HepG2 (cell line): Measurements from ENCODE around the gene MTOR. TPM values are rescaled to one million over a fixed set of nuclear protein-coding genes. Genes with fewer than 3 reads are reported as not detected.

Experiments
- BORCS8-MEF2B ChIP-seq: sonication (generic); formaldehyde crosslinking; IDR thresholded peaks from 2 replicates; pipeline ENCODE4 v1.8.0; 2022; ENCODE audit warnings: mild to moderate bottlenecking, missing genetic modification reagents
- CCDC6 ChIP-seq: sonication (generic); formaldehyde crosslinking; IDR thresholded peaks from 2 replicates; pipeline ENCODE4 v1.8.1; 2022; ENCODE audit warnings: mild to moderate bottlenecking, missing genetic modification reagents, moderate library complexity
- ESRRA ChIP-seq: sonication (generic); formaldehyde crosslinking; IDR thresholded peaks from 2 replicates; pipeline ENCODE4 v1.5.1; 2020; ENCODE audit warnings: mild to moderate bottlenecking, low read depth, missing genetic modification reagents
- GABPA ChIP-seq, 2 experiments: IDR thresholded peaks; 2 replicates each; pipeline ENCODE4 v1.6.1; 2011 to 2016; ENCODE audit warnings: low read depth in 2 of 2, low read length in 1 of 2, missing biosample characterization in 1 of 2, missing genetic modification characterization in 1 of 2
- GTF2F1 ChIP-seq: fragments of 150-350 bp; IDR thresholded peaks from 2 replicates; pipeline ENCODE4 v1.6.1; 2014; ENCODE audit warnings: low read length
- HIC2 ChIP-seq: sonication (generic); formaldehyde crosslinking; IDR thresholded peaks from 2 replicates; pipeline ENCODE4 v1.9.0; 2022; ENCODE audit warnings: low read depth, missing genetic modification reagents
- HNF4A ChIP-seq: sonication (generic); formaldehyde crosslinking; IDR thresholded peaks from 2 replicates; pipeline ENCODE4 v1.4.0; 2020; ENCODE audit warnings: missing genetic modification reagents
- KMT2A ChIP-seq: sonication (generic); formaldehyde crosslinking; IDR thresholded peaks from 2 replicates; pipeline ENCODE4 v1.4.0; 2020; ENCODE audit warnings: missing genetic modification reagents
- MEIS2 ChIP-seq: sonication (generic); formaldehyde crosslinking; IDR thresholded peaks from 2 replicates; pipeline ENCODE4 v1.9.0; 2021; ENCODE audit warnings: mild to moderate bottlenecking, missing genetic modification reagents
- RAD21 ChIP-seq: fragments of 450-650 bp; formaldehyde crosslinking; IDR thresholded peaks from 2 replicates; pipeline ENCODE4 v1.5.0; 2020; ENCODE audit warnings: mild to moderate bottlenecking
- SIX4 ChIP-seq: sonication (generic); formaldehyde crosslinking; IDR thresholded peaks from 2 replicates; pipeline ENCODE4 v1.4.0; 2020; ENCODE audit warnings: missing genetic modification reagents
- SPEN ChIP-seq: sonication (generic); formaldehyde crosslinking; IDR thresholded peaks from 2 replicates; pipeline ENCODE4 v1.5.1; 2020; ENCODE audit warnings: low read depth, mild to moderate bottlenecking, missing genetic modification reagents
- STAT6 ChIP-seq: sonication (generic); formaldehyde crosslinking; IDR thresholded peaks from 2 replicates; pipeline ENCODE4 v1.4.0; 2020; ENCODE audit warnings: missing genetic modification reagents, mild to moderate bottlenecking, borderline replicate concordance
- ZBTB20 ChIP-seq: sonication (generic); formaldehyde crosslinking; IDR thresholded peaks from 2 replicates; pipeline ENCODE4 v1.8.1; 2023; ENCODE audit warnings: missing genetic modification reagents, low read depth, mild to moderate bottlenecking, borderline replicate concordance
- ZNF10 ChIP-seq: sonication (generic); formaldehyde crosslinking; IDR thresholded peaks from 2 replicates; pipeline ENCODE4 v1.4.0; 2020; ENCODE audit warnings: mild to moderate bottlenecking, low read depth, missing genetic modification reagents, borderline replicate concordance
- ZNF225 ChIP-seq: sonication (generic); formaldehyde crosslinking; IDR thresholded peaks from 2 replicates; pipeline ENCODE4 v1.4.0; 2020; ENCODE audit warnings: mild to moderate bottlenecking, missing genetic modification reagents
- ZNF501 ChIP-seq: sonication (generic); formaldehyde crosslinking; IDR thresholded peaks from 2 replicates; pipeline ENCODE4 v1.5.1; 2020; ENCODE audit warnings: mild to moderate bottlenecking, moderate library complexity, missing genetic modification reagents
- ZNF546 ChIP-seq: sonication (generic); formaldehyde crosslinking; conservative IDR thresholded peaks from 2 replicates; pipeline ENCODE4 v1.8.1; 2023; ENCODE audit warnings: mild to moderate bottlenecking, missing genetic modification reagents
- ZNF570 ChIP-seq: sonication (generic); formaldehyde crosslinking; IDR thresholded peaks from 2 replicates; pipeline ENCODE4 v1.4.0; 2020; ENCODE audit warnings: mild to moderate bottlenecking, missing genetic modification reagents, borderline replicate concordance
- ZNF776 ChIP-seq: sonication (generic); formaldehyde crosslinking; IDR thresholded peaks from 2 replicates; pipeline ENCODE4 v1.4.0; 2020; ENCODE audit warnings: mild to moderate bottlenecking, missing genetic modification reagents
- polyA plus RNA-seq, 8 experiments: library from polyadenylated mRNA; depleted of rRNA in 3 of 8; stranded (reverse) in 7 of 8; unstranded in 1 of 8; fragments of >200 nt; fragmentation: Illumina TruSeq in 4 of 8; extraction: Trizol in 4 of 8; gene quantifications; 2 replicates each; pipeline versions ENCODE4 v1.2.1 to v1.2.3, GENCODE V29; 2011 to 2016; ENCODE audit warnings: low read depth in 4 of 8, missing spikeins in 1 of 8, mixed read lengths in 1 of 8; ENCODE audit not compliant: insufficient read depth in 1 of 8
- total RNA-seq, 5 experiments: library from RNA; depleted of rRNA; stranded (reverse); fragments of >200 nt; fragmentation: Illumina TruSeq; extraction: Trizol; gene quantifications; 2 replicates each; pipeline ENCODE4 v1.2.3, GENCODE V29; 2016; ENCODE audit warnings: low read depth in 1 of 5
- TF ChIP-seq, protein P1 (sequence below): sonication (generic); formaldehyde crosslinking; IDR thresholded peaks from 2 replicates; pipeline ENCODE4 v1.8.0; 2022; ENCODE audit warnings: mild to moderate bottlenecking, missing genetic modification reagents, borderline replicate concordance
- TF ChIP-seq, protein P2 (sequence below): sonication (generic); formaldehyde crosslinking; IDR thresholded peaks from 2 replicates; pipeline ENCODE4 v1.4.0; 2020; ENCODE audit warnings: missing genetic modification reagents

The MTOR gene
- total and polyA plus RNA-seq, 2 of the 13 experiments (the other 11 are each of a cell fraction or from before 2014, with no cell fraction given): 24.6 to 34.6 TPM

DNA sequence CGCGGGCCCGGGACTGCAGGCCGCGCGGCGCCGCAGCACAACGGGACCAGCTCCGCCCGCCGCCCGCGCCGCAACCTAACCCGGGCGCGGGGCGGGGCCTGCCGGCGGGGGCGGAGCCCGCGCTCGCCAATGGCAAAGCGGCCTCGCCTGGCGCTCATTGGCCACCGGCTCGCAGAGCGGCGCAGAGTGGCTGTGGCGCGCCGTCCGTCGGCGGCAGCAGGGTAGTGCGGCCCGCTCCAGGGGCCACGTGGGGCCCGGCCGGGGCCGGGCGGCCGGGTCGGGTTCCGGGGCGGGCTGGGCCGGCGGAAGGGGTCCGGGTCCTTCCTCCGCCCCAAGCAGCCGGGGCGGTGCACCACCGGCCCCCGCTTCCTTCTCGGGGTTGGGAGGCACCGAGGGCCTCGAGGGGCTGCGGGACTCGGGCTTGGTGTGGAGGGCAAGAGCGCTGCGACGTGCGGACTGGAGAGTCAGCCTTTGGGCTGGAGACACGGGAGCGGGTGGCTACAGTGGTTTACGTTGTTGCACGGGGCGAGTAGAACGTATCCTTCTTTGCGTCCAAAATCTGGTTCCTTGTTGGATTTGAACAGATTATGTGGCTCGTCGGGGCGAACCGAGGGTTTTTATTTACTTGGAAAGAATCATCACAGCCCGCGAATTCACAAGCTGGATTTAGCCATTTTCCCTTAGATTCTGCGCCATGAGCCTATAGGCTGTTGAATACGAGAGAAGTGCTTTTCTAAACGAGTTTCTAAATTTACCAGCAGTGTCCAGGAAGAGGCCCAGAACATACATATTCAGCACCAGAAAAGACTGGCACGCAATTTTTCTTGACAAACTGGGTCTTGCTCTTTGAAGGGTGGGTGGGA is 202.2 kb downstream of the MTOR start, which contains the start of gene SRM (continued):
- TF ChIP-seq SIX4 (CRISPR knock-in tag) (no peak), ZNF776 (no peak), ZNF10 (CRISPR knock-in tag) (no peak), CCDC6 (CRISPR knock-in tag) (no peak; the same call in 1 of the 2 replicates), MEIS2 (CRISPR knock-in tag) (0 out of 2 replicates have a peak, but pooled peaks have one; percentile 35), RAD21 (CRISPR knock-in tag) (peak; percentile 32), HIC2 (no peak), HNF4A (CRISPR knock-in tag) (no peak), STAT6 (no peak), BORCS8-MEF2B (peak; percentile 20; the same call in 1 of the 2 replicates), GTF2F1 (no peak), ZNF546 (CRISPR knock-in tag) (no peak), ESRRA (CRISPR knock-in tag) (0 out of 2 replicates have a peak, but pooled peaks have one; percentile 29), ZNF225 (CRISPR knock-in tag) (no peak), KMT2A (no peak), ZBTB20 (CRISPR knock-in tag) (no peak), ZNF501 (no peak), ZNF570 (CRISPR knock-in tag) (no peak), SPEN (no peak; the same call in 1 of the 2 replicates), GABPA (IDR thresholded peaks at IDR 0.05; ENCODE audit: low read depth, low read length) (peak; percentile 65), GABPA (CRISPR knock-in tag; IDR thresholded peaks at IDR 0.05; ENCODE audit: low read depth) (peak; percentile 47; the same call in 1 of the 2 replicates)
- TF ChIP-seq, protein P1, sequence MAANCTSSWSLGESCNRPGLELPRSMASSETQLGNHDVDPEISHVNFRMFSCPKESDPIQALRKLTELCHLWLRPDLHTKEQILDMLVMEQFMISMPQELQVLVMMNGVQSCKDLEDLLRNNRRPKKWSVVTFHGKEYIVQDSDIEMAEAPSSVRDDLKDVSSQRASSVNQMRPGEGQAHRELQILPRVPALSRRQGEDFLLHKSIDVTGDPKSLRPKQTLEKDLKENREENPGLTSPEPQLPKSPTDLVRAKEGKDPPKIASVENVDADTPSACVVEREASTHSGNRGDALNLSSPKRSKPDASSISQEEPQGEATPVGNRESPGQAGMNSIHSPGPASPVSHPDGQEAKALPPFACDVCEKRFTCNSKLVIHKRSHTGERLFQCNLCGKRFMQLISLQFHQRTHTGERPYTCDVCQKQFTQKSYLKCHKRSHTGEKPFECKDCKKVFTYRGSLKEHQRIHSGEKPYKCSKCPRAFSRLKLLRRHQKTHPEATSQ (CRISPR knock-in tag): no peak
- TF ChIP-seq, protein P2, sequence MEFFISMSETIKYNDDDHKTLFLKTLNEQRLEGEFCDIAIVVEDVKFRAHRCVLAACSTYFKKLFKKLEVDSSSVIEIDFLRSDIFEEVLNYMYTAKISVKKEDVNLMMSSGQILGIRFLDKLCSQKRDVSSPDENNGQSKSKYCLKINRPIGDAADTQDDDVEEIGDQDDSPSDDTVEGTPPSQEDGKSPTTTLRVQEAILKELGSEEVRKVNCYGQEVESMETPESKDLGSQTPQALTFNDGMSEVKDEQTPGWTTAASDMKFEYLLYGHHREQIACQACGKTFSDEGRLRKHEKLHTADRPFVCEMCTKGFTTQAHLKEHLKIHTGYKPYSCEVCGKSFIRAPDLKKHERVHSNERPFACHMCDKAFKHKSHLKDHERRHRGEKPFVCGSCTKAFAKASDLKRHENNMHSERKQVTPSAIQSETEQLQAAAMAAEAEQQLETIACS (CRISPR knock-in tag): no peak
